Measurements from ENCODE around the gene IRX4. TPM values are rescaled to one million over a fixed set of nuclear protein-coding genes. Genes with fewer than 3 reads are reported as not detected.

IRX4 gene
- total RNA-seq, 4 donors from 2014 or later: not detected

GRCh38 chr5:1877103-1878049 is 5.3 kb downstream of the IRX4 start:
- Histone ChIP-seq H3K27ac (no peak overlapping the region), H3K36me3 (no peaks in the 10 kb centered on the region), H3K27me3 (peaks cover 0 to 100% of the 10 kb centered on the region in 2 donors), H3K4me3 (no peak overlapping the region), H3K9me3 (no peaks in the 10 kb centered on the region), H3K4me1 (peaks cover 0 to 41% (median 10%) of the 10 kb centered on the region in 4 donors)
- TF ChIP-seq CTCF (IDR thresholded peaks at IDR 0.05) (no peak), POLR2A (IDR thresholded peaks at IDR 0.05) (no peak), EP300 (IDR thresholded peaks at IDR 0.05) (no peak)
- 4 to 8% methylated on average over 23 to 45 of the region's 46 CpGs for WGBS, 2 donors
- DNase-seq (ENCODE audit: low spot score in 2 of 2): no peak

- WGBS, 2 donors: 3 to 5% methylated on average over 10 to 29 of the region's 43 CpGs
- H3K4me3 ChIP-seq: no peak overlapping the region
- no peaks in the 10 kb centered on the region for H3K36me3 ChIP-seq
- no peak for DNase-seq (ENCODE audit: low spot score in 2 of 2)
- H3K27ac ChIP-seq: no peak overlapping the region
- peaks cover 0 to 34% (median 9%) of the 10 kb centered on the region in 4 donors for H3K4me1 ChIP-seq
- H3K9me3 ChIP-seq: no peaks in the 10 kb centered on the region
- TF ChIP-seq EP300 (IDR thresholded peaks at IDR 0.05) (no peak), CTCF (IDR thresholded peaks at IDR 0.05) (no peak), POLR2A (IDR thresholded peaks at IDR 0.05) (no peak)
- peaks cover 0 to 97% of the 10 kb centered on the region in 2 donors for H3K27me3 ChIP-seq
These were observed 6.1 kb downstream of the IRX4 start for GRCh38 chr5:1876660-1877064.

GRCh38 chr5:1875843-1876659 is 6.7 kb downstream of the IRX4 start:
- peaks cover 0 to 91% of the 10 kb centered on the region in 2 donors for H3K27me3 ChIP-seq

GRCh38 chr5:1875281-1875842 is 7.4 kb downstream of the IRX4 start:
- no peak for TF ChIP-seq POLR2A (IDR thresholded peaks at IDR 0.05)
- TF ChIP-seq EP300 (IDR thresholded peaks at IDR 0.05): no peak
- no peak for TF ChIP-seq CTCF (IDR thresholded peaks at IDR 0.05)
- Histone ChIP-seq H3K9me3 (no peaks in the 10 kb centered on the region), H3K27ac (no peak overlapping the region), H3K36me3 (no peaks in the 10 kb centered on the region), H3K4me1 (peaks cover 0 to 28% (median 9%) of the 10 kb centered on the region in 4 donors), H3K27me3 (peaks cover 0 to 85% of the 10 kb centered on the region in 2 donors), H3K4me3 (no peak overlapping the region)
- WGBS, 2 donors: 3% methylated on average over 21 to 35 of the region's 36 CpGs
- no peak for DNase-seq (ENCODE audit: low spot score in 2 of 2)

More at GRCh38 chr5:1875843-1876659, 6.7 kb downstream of the IRX4 start:
- Histone ChIP-seq H3K4me1 (peaks cover 0 to 28% (median 9%) of the 10 kb centered on the region in 4 donors), H3K4me3 (no peak overlapping the region), H3K9me3 (no peaks in the 10 kb centered on the region), H3K36me3 (no peaks in the 10 kb centered on the region), H3K27ac (no peak overlapping the region)
- TF ChIP-seq POLR2A (IDR thresholded peaks at IDR 0.05) (no peak), CTCF (IDR thresholded peaks at IDR 0.05) (no peak), EP300 (IDR thresholded peaks at IDR 0.05) (no peak)
- no peak for DNase-seq (ENCODE audit: low spot score in 2 of 2)
- 2 to 3% methylated on average over 38 to 54 of the region's 61 CpGs for WGBS, 2 donors

All from tibial nerve (tissue), 4 donors.